CD4-positive, alpha-beta T cell treated with Interleukin-1 beta for 1 hour (primary cell): Measurements from ENCODE around the gene JUND.
A peak's percentile ranks its signal among the peaks of the same experiment; 100 is the strongest.

Experiments used
- DNase-seq, 2 donors: peaks; one replicate each; pipeline ENCODE4 v3.0.0-alpha.2; 2020 to 2022

JUND gene

GRCh38 chr19:18266771-18267686 is 14.4 kb downstream of the JUND start:
- peak in 1 of 2 donors; percentile 6 for DNase-seq

- no peak for DNase-seq
Measured at GRCh38 chr19:18265582-18265981, 15.8 kb downstream of the JUND start.

DNA sequence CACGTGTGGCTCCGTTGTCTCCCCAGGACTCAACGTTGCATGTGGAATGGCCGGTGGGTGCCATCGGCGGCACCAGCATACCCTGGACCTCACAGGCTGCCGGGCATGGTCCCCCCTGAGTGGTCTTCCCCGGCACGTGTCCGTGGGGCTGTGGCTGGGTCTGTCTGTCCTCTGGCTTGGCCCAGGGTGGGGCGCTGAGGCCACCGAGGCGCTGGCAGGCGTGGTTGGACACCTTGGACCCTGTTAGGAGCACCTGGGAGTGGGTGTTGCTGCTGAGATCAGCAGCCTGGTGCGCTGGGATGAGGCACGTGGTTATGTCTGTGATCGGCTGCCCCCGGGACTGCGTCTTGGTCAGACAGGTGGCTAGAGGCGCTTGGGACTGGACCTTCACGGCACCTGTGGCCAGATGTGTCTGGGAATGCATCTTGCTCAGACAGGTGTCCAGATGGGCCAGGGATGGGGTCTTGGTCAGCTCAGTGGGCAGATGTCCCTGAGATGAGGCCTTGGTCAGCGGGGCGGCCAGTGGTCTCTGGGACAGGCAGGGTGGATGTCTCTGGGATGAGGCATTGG is 16.4 kb downstream of the JUND start:
- no peak for DNase-seq

GRCh38 chr19:18264137-18264854 is 17.1 kb downstream of the JUND start:
- no peak for DNase-seq

DNA sequence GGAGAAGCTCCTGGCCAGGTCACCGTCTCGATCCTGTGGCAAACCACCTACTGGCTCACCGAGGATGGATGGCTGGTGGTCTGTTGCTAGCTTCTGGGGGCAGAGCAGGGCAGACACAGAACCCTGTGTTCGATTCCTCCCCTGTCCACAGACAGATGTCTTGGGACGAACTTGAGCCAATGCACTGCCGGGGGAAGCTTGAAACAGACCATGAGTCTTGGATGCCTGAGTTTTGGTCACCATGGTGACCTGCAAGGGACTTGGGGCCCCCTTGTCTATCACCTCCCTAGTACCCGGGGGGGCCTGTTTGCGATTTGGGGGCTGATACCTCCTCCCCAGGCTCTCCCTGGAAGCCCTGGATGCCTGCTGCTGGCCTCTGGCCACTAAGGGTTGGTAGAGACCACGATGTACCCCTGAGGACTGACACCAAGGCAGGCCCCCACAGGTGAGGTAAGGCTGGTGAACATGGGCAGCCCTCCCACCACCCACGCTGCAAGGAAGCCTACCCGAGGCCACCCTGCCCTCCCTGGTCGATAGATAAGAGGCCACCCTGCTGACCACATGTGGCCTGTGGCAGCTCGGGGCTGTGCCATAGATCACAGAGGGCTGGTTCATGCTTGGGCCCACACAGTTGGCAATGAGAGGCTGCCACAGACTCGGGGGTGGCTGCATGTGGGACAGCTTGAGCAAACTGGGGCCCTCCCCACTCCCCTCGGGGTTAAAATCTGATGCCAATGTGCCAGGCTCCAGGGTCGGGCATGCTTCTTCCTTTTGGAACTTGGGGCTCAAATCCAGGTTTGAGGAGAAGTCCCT is 17.9 kb downstream of the JUND start:
- no peak for DNase-seq

- no peak for DNase-seq
Measured at GRCh38 chr19:18262917-18263316, 18.5 kb downstream of the JUND start.

GRCh38 chr19:18262144-18262543 is 19.3 kb downstream of the JUND start:
- peak in 1 of 2 donors; percentile 2 for DNase-seq

DNA sequence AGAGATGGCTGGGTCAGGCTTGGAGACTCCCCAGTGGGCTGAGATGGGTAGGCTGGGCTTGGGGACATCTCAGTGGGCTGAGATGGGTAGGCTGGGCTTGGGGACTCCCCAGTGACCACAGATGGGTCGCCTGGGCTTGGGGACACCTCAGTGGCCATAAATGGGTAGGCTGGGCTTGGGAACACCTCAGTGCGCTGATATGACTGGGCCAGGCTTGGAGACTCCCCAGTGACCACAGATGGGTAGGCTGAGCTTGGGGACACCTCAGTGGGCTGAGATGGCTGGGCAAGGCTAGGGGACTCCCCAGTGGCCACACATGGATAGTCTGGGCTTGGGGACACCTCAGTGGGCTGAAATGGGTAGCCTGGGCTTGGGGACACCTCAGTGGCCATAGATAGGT is 19.9 kb downstream of the JUND start:
- no peak for DNase-seq

DNA sequence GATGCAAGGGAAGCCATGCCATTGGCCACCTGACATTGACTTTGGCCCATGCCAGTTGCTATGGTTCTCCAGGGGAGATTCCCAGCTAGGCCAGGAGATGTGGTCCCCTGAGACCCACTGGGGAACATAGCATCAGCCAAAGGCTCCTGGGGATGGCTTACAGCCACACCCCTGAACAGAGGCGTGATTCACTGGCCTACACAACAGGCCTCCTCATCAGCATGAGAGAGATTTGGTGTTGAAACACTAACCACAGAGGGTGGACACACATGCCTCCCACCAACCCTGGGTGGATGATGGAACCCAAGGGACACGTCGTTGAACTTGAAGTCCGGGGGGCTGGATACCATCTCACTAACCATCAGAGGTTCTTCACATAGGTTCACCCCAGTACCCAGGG is 21.5 kb downstream of the JUND start:
- peak in 1 of 2 donors; percentile 21 for DNase-seq

DNA sequence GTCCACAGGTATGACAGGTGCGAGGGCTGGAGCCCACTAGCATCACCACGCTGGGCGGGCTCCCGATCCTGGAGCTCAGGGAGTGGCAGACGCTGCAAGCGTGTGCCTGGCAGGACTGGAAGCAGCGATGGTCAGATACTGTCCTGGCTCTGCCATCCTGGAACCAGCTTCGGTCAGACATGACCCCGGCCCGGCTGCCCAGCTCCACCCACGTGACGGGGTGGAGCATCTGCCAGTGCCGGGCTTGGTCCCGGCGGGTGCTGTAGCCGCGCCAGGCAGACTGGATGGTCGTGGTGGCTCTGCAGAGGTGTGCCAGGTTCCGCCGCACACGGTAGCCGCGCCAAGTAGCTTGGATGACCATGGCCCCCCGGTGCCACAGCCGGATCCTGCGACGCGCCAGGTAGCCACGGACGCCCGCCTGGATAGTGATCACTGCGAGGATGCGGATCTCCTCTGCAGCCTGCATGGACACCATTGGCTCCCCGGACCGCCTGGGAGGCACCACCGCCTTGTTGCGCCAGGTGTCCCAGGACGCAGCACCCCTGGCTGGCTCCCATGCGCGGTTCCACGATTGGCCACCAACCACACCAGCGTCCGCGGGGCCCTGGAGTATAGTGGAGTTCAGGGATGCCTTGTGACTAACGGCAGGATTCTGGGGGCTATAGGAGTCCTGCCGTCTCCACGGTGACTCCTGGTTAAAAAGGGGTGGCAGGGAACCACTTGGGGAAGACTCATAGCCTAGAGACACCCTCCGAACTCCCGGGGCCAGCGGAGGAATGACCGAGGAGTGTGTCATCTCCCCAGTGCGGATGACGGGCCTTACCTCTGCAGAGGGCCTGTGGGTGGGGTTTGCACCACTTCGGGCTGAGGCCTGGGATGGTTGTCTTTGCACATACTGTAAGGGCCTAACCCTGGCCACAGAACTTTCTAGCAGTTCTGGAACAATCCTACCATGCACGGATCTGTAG is 23.6 kb downstream of the JUND start:
- no peak for DNase-seq

DNA sequence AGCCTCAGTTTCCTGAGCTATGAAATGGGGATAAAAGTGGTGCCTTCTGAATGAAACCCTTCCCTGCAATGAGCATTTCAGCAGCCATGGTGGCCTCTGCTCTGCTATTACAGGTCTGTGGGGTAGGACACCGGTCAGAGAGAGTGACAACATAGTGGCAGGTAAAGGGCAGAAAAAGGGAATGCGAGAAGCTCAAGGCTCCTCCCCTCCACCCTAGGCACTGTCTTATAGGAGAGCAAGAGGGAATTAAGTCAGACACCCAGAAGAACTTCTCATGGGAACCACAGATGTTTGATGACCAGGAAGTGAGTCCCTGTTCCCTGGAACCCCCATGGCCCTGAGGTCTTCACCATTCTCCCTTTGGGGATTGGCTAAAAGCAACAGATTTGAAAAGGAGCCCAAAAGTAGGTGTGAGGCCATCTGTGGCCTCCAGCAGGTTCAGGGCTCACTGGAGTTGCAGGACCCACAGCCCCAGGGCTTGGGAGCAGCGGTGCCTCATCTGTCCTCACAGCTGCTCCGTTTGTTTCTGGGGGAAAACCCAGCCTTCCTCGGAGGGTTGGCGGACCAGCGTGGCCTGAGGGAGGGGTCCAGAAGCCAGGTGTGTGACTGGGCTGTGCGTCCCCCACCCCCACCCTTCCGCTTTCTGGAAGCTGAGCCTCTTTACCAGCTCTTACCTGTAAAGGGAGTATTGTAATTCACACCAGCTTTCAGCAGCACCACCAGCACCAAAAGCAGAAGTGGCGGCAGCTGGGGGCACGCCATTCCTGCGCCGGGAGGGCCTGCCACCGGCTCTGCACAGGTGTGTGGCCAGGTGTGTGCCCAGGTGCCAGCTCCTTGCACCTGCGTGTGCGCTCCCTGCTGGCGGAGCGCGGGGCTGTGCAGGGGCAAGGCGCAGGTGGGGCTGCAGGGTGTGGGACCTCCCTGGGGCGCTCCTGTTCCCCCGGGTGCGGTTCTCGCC is 26.6 kb downstream of the JUND start:
- peak in 1 of 2 donors; percentile 62 for DNase-seq

DNA sequence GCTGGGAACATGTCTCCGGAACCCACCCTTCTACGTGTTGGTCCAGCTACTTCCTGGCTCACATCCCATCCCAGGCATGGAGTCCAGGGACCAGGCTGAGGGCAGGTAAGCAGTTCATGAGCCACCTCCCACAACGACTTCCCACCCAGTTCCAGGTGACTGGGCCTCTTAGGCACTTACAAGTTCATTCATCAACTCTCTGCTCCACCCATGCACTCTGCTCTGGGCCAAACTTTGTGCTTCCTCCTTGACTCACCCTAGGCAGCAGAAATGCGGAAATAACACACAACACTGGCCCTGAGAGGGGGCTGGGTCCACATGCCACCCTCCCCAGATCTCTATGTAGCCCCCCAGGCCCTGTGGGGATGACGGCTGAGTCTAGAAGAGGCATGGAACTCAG is 27.7 kb downstream of the JUND start:
- DNase-seq: peak in 1 of 2 donors; percentile 57

DNA sequence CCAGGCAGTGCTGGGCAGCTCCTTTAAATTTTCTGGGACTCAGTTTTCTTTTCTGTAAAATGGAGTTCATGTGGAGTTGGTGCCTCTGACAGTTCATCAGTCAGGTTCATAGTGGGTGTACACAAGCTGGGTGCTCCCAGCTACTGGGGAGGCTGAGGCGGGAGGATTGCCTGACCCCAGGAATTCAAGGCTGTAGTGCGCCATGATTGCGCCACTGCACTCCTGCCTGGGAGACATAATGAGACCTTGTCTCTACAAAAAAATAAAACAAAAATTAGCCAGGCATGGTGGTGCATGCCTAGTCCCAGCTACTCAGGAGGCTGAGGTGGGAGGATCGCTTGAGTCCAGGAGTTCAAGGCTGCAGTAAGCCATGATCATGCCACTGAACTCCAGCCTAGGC is 28.3 kb downstream of the JUND start:
- DNase-seq: no peak

GRCh38 chr19:18252370-18252717 is 29.1 kb downstream of the JUND start:
- no peak for DNase-seq

GRCh38 chr19:18251587-18252369 is 29.6 kb downstream of the JUND start:
- peak; percentile 78 to 82 for DNase-seq

- DNase-seq: no peak
Measured at GRCh38 chr19:18249834-18250233, 31.6 kb downstream of the JUND start.

DNA sequence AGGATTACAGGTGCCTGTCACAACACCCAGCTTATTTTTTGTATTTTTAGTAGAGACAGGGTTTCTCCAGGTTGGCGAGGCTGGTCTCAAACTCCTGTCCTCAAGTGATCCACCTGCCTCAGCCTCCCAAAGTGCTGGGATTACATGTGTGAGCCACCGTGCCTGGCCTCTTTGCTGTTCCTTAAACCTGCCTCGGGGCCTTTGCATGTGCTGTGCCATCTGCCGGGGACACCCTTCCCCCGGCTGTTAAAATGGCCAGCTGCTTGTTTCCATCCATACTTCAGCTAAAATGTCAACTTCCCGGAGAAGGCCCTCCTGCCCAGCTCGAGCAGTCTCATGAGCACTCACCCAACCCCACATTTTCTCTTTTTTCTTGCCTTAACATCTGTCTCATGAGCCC is 36.1 kb downstream of the JUND start:
- no peak for DNase-seq

DNA sequence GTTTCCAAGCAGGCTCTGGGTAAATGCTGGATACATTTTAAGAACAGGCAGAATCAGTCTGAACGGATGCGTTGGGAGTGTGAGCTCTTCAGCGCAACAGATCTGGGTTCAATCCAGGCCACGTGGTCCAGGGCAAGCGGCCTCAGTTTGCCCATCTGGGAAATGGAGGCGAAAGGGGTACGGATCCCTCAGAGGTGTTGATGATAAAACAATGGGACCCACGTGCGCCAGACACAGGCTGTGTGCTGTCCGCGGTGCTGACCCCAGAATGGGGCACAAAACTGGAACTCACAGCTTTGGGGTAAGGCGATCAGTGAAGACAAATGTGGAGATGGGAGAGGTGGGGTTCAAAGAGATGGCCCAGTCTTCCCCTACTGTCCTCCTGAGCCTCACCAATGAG is 42.1 kb downstream of the JUND start:
- DNase-seq: no peak

GRCh38 chr19:18234194-18234593 is 47.2 kb downstream of the JUND start:
- no peak for DNase-seq
